PFSK-1 (cell line): Measurements from ENCODE around the gene IL24.

Source experiments
- FOXP2 ChIP-seq: optimal IDR thresholded peaks from 2 replicates; pipeline ENCODE3; 2011; ENCODE audit warnings: borderline replicate concordance, control low read depth, inconsistent platforms; ENCODE audit not compliant: insufficient read depth; ENCODE audit errors: extremely low read length, extremely low read depth
- POLR2AphosphoS5 ChIP-seq: IDR thresholded peaks from 2 replicates; pipeline ENCODE4 v1.6.1; 2012; ENCODE audit warnings: low read depth, mild to moderate bottlenecking, control low read depth, low read length, moderate library complexity
- SIN3A ChIP-seq: IDR thresholded peaks from 2 replicates; pipeline ENCODE4 v1.6.1; 2012; ENCODE audit warnings: mild to moderate bottlenecking, low read length, moderate library complexity, borderline replicate concordance; ENCODE audit not compliant: insufficient read depth
- TAF1 ChIP-seq: IDR thresholded peaks from 2 replicates; pipeline ENCODE4 v1.6.1; 2012; ENCODE audit warnings: low read length, control low read depth, borderline replicate concordance; ENCODE audit not compliant: insufficient read depth
- TF ChIP-seq, protein P1 (sequence below), 2 experiments: IDR thresholded peaks; 2 replicates each; pipeline versions ENCODE4 v1.6.1 to v1.8.0; 2011 to 2012; ENCODE audit warnings: low read depth in 2 of 2, low read length in 2 of 2, control low read depth in 1 of 2, inconsistent platforms in 1 of 2, mild to moderate bottlenecking in 1 of 2, moderate library complexity in 1 of 2; ENCODE audit not compliant: insufficient read depth in 1 of 2

The IL24 gene

DNA sequence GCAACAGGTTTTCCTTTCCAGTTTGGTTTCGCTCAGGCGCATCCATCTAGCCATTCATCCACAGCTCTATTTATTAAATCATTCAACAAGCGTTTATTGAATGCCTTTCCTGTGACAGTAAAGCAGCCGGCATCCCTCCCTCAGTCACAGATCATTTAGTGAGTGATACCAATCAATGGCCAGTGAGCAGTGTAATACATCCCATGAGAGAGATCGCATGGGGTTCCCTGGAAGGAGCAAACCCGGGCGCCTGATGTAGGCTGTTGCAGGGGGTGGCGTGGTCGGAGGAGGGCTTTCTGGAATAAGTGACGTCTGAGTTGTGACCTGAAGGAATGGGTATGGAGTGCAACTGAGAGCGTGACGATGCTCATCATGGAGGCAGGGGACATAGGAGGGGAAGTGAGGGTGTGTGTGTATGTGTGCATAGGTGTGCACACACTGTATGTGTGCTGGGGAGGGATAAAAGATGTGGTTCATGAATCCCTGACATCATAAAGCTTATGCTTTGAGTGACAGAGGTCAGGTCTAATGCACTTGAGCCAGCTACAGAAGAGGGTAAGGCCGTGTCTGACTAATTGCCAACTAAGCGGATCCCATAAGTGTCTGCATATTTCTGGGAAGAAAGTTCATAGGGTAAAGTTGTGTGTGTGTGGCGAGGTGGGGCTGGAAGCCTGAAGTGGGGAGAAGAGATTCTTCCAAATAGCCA, 17.9 kb downstream of the IL24 start:
- no peak for TF ChIP-seq SIN3A
- no peak for TF ChIP-seq TAF1
- TF ChIP-seq, protein P1, sequence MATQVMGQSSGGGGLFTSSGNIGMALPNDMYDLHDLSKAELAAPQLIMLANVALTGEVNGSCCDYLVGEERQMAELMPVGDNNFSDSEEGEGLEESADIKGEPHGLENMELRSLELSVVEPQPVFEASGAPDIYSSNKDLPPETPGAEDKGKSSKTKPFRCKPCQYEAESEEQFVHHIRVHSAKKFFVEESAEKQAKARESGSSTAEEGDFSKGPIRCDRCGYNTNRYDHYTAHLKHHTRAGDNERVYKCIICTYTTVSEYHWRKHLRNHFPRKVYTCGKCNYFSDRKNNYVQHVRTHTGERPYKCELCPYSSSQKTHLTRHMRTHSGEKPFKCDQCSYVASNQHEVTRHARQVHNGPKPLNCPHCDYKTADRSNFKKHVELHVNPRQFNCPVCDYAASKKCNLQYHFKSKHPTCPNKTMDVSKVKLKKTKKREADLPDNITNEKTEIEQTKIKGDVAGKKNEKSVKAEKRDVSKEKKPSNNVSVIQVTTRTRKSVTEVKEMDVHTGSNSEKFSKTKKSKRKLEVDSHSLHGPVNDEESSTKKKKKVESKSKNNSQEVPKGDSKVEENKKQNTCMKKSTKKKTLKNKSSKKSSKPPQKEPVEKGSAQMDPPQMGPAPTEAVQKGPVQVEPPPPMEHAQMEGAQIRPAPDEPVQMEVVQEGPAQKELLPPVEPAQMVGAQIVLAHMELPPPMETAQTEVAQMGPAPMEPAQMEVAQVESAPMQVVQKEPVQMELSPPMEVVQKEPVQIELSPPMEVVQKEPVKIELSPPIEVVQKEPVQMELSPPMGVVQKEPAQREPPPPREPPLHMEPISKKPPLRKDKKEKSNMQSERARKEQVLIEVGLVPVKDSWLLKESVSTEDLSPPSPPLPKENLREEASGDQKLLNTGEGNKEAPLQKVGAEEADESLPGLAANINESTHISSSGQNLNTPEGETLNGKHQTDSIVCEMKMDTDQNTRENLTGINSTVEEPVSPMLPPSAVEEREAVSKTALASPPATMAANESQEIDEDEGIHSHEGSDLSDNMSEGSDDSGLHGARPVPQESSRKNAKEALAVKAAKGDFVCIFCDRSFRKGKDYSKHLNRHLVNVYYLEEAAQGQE (IDR thresholded peaks at IDR 0.05; ENCODE audit: insufficient read depth in 1 of 2, low read depth in 2 of 2, low read length in 2 of 2): no peak
- TF ChIP-seq POLR2AphosphoS5: no peak
- TF ChIP-seq FOXP2: no peak

DNA sequence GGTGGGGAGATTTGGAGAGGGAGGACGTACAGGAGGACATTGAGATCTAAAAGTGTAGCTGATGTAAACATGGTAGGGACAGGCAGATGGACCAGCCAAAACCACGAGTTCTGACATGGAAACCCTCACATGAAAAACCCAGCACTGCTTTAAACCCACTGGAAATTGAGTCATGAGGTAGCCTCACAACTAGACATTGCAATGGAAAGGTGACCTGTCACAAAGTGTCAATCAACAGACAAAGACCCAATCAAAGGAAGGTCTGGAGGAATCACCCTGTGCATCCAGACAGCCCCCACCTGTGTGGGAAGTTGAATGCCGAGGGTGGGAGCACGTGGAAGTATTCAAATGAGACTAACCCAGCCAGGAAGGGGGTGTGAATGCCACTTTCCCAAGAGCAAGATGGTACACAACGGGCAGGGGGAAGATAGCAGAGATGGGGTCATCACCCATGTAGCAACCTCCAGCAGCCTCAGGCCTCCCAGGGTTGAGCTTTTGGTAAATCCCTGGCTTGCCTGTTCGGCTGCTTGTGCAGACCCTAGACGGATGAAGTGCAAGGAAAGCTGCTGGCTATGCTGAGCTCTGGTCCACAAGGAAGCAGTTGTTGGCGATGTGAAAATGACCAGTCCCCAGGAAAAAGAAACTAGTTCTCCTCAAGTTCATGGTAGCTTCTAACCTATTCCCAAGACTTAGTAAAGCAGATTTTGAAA, 18.9 kb downstream of the IL24 start:
- TF ChIP-seq FOXP2 (no peak), SIN3A (no peak), TAF1 (no peak), POLR2AphosphoS5 (no peak)

DNA sequence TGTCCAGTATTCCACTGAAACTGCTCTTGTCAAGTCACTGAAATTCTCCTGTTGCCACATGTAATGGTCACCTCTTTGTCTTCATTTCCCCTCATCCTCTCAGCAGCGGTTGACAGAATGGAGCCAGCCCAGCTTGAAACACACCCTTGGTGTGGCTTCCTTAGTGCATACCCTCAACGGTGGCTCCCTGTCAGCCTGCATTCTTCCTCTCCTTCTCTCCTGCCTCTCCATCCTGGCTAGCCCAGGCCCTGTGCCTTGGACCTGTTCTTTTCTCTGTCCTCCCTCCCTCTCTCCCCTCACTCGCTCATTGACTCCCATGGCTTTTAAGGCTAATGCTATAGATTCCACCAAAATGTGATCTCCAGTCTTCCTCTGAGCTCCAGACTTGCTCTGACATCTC, 20.8 kb downstream of the IL24 start:
- TF ChIP-seq, protein P1 (IDR thresholded peaks at IDR 0.05; ENCODE audit: insufficient read depth in 1 of 2, low read depth in 2 of 2, low read length in 2 of 2): no peak

DNA sequence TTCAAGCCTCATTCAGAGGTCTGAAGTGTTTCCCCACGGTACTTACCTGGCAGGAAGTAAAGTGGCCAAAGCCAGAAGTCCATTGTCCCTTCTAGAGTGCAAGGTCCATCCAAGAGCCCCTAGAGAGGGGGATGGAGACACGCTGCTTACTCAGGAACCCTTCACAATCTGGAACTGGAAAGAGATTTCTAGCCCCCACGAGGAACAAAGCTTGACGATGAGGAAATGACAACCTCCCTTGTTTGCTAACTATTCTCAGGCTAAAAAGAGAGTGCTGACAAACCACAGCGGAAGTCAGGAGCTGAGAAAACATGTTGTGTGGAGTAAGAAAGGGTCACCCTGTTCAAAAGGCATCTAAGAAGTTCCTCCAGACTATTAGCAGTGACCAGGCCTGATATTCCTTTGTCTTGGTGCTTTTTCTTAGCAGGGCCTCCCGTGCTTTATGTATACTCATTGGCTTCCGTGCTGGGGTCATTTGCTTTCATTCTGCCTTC, 24.6 kb downstream of the IL24 start, which contains the start of gene FCMR:
Gene FCMR (minus strand): TSS at position 170 of the 494 bp plus-strand sequence. CDS start 87 bp downstream, at position 83.
- TF ChIP-seq FOXP2 (no peak), SIN3A (no peak), TAF1 (no peak), POLR2AphosphoS5 (no peak)
- TF ChIP-seq, protein P1 (IDR thresholded peaks at IDR 0.05; ENCODE audit: insufficient read depth in 1 of 2, low read depth in 2 of 2, low read length in 2 of 2): no peak

DNA sequence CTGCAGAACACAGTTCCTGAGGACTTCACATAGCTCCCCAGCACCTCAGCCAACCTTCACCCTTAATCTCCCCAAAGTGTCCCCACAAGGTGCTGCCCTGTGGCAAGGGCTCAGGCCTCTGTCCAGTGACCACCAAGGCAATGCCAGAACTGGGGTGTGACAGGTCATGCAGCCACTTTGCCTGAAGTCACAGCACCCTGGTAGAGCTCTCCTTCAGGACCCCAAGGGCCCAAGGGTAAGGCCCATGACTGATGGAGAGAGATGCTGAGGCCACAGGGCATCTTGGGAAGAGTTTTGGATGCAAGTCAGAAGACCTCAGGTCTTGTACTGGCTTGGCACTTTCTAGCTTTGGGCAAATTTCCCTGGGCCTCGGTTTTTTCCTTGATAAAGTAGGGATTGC, 25.3 kb downstream of the IL24 start:
- TF ChIP-seq POLR2AphosphoS5: no peak
- no peak for TF ChIP-seq FOXP2
- no peak for TF ChIP-seq TAF1
- TF ChIP-seq, protein P1 (IDR thresholded peaks at IDR 0.05; ENCODE audit: insufficient read depth in 1 of 2, low read depth in 2 of 2, low read length in 2 of 2): no peak
- no peak for TF ChIP-seq SIN3A
